HG02885 (cell line): ENCODE measurements around the gene POLR3E.
"Not testable (repeated sequence)": the region's sequence is repeated elsewhere in the genome, so short reads cannot be mapped to it uniquely, and the experiment has no call there.

Experiments used
- ATAC-seq: cut with Tn5 transposase; IDR thresholded peaks from one replicate; pipeline ENCODE4 v1.9.1; 2021; ENCODE audit warnings: mild to moderate bottlenecking; ENCODE audit not compliant: unreplicated experiment, poor library complexity

POLR3E gene

GRCh38 chr16:22356930-22357634 is 59.9 kb downstream of the POLR3E start:
- ATAC-seq, result peak; percentile 11

GRCh38 chr16:22357635-22357971 is 60.4 kb downstream of the POLR3E start:
- peak; percentile 49 for ATAC-seq

- no peak for ATAC-seq
These were observed 60.8 kb downstream of the POLR3E start for GRCh38 chr16:22358000-22358399.

- ATAC-seq, result no peak
These were observed 62.5 kb downstream of the POLR3E start for GRCh38 chr16:22359679-22360078.

- no peak for ATAC-seq
These were observed 63.9 kb downstream of the POLR3E start for GRCh38 chr16:22360963-22361659.

- no peak for ATAC-seq
These were observed 67.0 kb downstream of the POLR3E start for GRCh38 chr16:22364241-22364640.

- ATAC-seq, result no peak
These were observed 69.2 kb downstream of the POLR3E start for GRCh38 chr16:22366371-22366770.

GRCh38 chr16:22366889-22367288 is 69.7 kb downstream of the POLR3E start:
- ATAC-seq, result no peak

- ATAC-seq, result not testable (repeated sequence)
These were observed 71.1 kb downstream of the POLR3E start for GRCh38 chr16:22368200-22368826.

- ATAC-seq, result no peak
These were observed 72.1 kb downstream of the POLR3E start for GRCh38 chr16:22369221-22369811.

GRCh38 chr16:22370038-22370820 is 73.0 kb downstream of the POLR3E start:
- ATAC-seq, result no peak

GRCh38 chr16:22372882-22373661 is 75.9 kb downstream of the POLR3E start:
- no peak for ATAC-seq

- peak; percentile 5 for ATAC-seq
These were observed 76.6 kb downstream of the POLR3E start for GRCh38 chr16:22373662-22374310.

GRCh38 chr16:22374311-22375116 is 77.3 kb downstream of the POLR3E start, which contains the start of gene CDR2:
Gene CDR2 (minus strand): TSS chr16:22374619. CDS start chr16:22374309, 310 bp downstream.
- ATAC-seq, result peak; percentile 93

GRCh38 chr16:22375117-22375962 is 78.1 kb downstream of the POLR3E start:
- ATAC-seq, result no peak

GRCh38 chr16:22375963-22376640 is 78.9 kb downstream of the POLR3E start:
- ATAC-seq, result no peak

- no peak for ATAC-seq
These were observed 82.4 kb downstream of the POLR3E start for GRCh38 chr16:22379656-22380055.
